Raji (cell line): ENCODE results near the gene CHD5.

Experiments used
- POLR2A ChIP-seq: IDR thresholded peaks from 2 replicates; pipeline ENCODE4 v1.6.1; 2011; ENCODE audit warnings: low read depth, low read length, control low read depth; ENCODE audit not compliant: insufficient read depth

CHD5 gene

GRCh38 chr1:6126521-6127067 lies 53.5 kb downstream of the CHD5 start:
- no peak for TF ChIP-seq POLR2A

- no peak for TF ChIP-seq POLR2A
These were observed 54.1 kb downstream of the CHD5 start for GRCh38 chr1:6126028-6126427.

- no peak for TF ChIP-seq POLR2A
These were observed 54.8 kb downstream of the CHD5 start for GRCh38 chr1:6125366-6125765.

GRCh38 chr1:6124746-6125365 lies 55.3 kb downstream of the CHD5 start:
- no peak for TF ChIP-seq POLR2A

GRCh38 chr1:6124341-6124740 lies 55.8 kb downstream of the CHD5 start:
- no peak for TF ChIP-seq POLR2A

- TF ChIP-seq POLR2A: no peak
These were observed 56.3 kb downstream of the CHD5 start for GRCh38 chr1:6123816-6124215.

GRCh38 chr1:6123083-6123482 lies 57.0 kb downstream of the CHD5 start:
- no peak for TF ChIP-seq POLR2A

- TF ChIP-seq POLR2A: no peak
These were observed 58.3 kb downstream of the CHD5 start for GRCh38 chr1:6121651-6122370.

GRCh38 chr1:6121021-6121421 lies 59.1 kb downstream of the CHD5 start:
- TF ChIP-seq POLR2A: no peak

GRCh38 chr1:6118415-6118814 lies 61.7 kb downstream of the CHD5 start:
- no peak for TF ChIP-seq POLR2A

GRCh38 chr1:6117624-6118023 lies 62.5 kb downstream of the CHD5 start:
- TF ChIP-seq POLR2A: no peak

- no peak for TF ChIP-seq POLR2A
These were observed 63.1 kb downstream of the CHD5 start for GRCh38 chr1:6117064-6117463.

- TF ChIP-seq POLR2A: no peak
These were observed 64.0 kb downstream of the CHD5 start for GRCh38 chr1:6116137-6116536.

GRCh38 chr1:6113745-6114144 lies 66.4 kb downstream of the CHD5 start:
- no peak for TF ChIP-seq POLR2A

GRCh38 chr1:6113116-6113515 lies 67.0 kb downstream of the CHD5 start:
- TF ChIP-seq POLR2A: no peak

GRCh38 chr1:6112690-6113005 lies 67.5 kb downstream of the CHD5 start:
- no peak for TF ChIP-seq POLR2A
